Endothelial cell of umbilical vein (primary cell): ENCODE data around the gene LGALS4. TPM values are rescaled to one million over a fixed set of nuclear protein-coding genes. Genes with fewer than 3 reads are reported as not detected.
"Not testable (repeated sequence)": the region's sequence is repeated elsewhere in the genome, so short reads cannot be mapped to it uniquely, and the experiment has no call there.

ENCODE experiments used
- BruUV-seq: library from RNA; stranded (reverse); fragments of 400-500 nt; replicated peaks from 2 replicates; lab custom pipeline; 2021; lab: Mats Ljungman, UMichigan
- CTCF ChIA-PET: fragments of 300-600, 350-600 bp; sonication (Branson Sonifier 250); formaldehyde crosslinking; loops from one replicate; lab custom pipeline; 2021; ENCODE audit warnings: antibody characterized with exemption, inconsistent platforms; lab: Charles Lee
- POLR2A ChIA-PET: fragments of 300-600, 350-600 bp; sonication (Branson Sonifier 250); formaldehyde crosslinking; loops from one replicate; lab custom pipeline; 2021; ENCODE audit warnings: antibody characterized with exemption, inconsistent platforms; lab: Charles Lee
- DNase-seq: peaks from one replicate; pipeline ENCODE4 v3.0.0-alpha.2; 2011; ENCODE audit warnings: low read depth, low spot score
- FAIRE-seq: peaks from 2 replicates; lab custom pipeline; 2011; peaks lifted over from hg19 to GRCh38; lab: Jason Lieb, UNC
- H2AFZ ChIP-seq: 2 replicates; pipeline ENCODE4 v1.6.0; 2012; ENCODE audit warnings: low read depth, low read length, control low read depth, inconsistent platforms
- H3K27ac ChIP-seq: 2 replicates; pipeline ENCODE4 v1.5.1; 2011; ENCODE audit warnings: low read depth, mild to moderate bottlenecking, control low read depth, low read length, moderate library complexity; ENCODE audit not compliant: insufficient read depth
- H3K27me3 ChIP-seq, 2 experiments: 2 replicates each; pipeline versions ENCODE4 v1.6.0 to v1.6.1; 2011; ENCODE audit warnings: low read length in 2 of 2, mixed read lengths in 1 of 2; ENCODE audit not compliant: control insufficient read depth in 2 of 2, insufficient read depth in 2 of 2
- H3K36me3 ChIP-seq, 2 experiments: 2 replicates in 1 of 2; 3 replicates in 1 of 2; pipeline ENCODE4 v1.5.1; 2011; ENCODE audit warnings: low read length in 2 of 2, mild to moderate bottlenecking in 1 of 2, moderate library complexity in 1 of 2; ENCODE audit not compliant: control insufficient read depth in 2 of 2, insufficient read depth in 2 of 2; ENCODE audit errors: extremely low read depth in 1 of 2
- H3K4me1 ChIP-seq: 3 replicates; pipeline ENCODE4 v1.5.1; 2011; ENCODE audit warnings: mild to moderate bottlenecking, low read length; ENCODE audit not compliant: control insufficient read depth, insufficient read depth; ENCODE audit errors: extremely low read depth
- H3K4me2 ChIP-seq: 2 replicates; pipeline ENCODE4 v1.6.1; 2011; ENCODE audit warnings: low read length, control low read depth, mixed read lengths; ENCODE audit not compliant: insufficient read depth
- H3K4me3 ChIP-seq, 3 experiments: fragments of 200-600 bp in 1 of 3; sonication (generic), shearing (Covaris generic) in 1 of 3; replicated peaks in 1 of 3; 2 replicates each; pipeline ENCODE4 v1.5.1; 2011 to 2016; ENCODE audit warnings: control low read depth in 3 of 3, low read length in 3 of 3, mild to moderate bottlenecking in 2 of 3, inconsistent platforms in 1 of 3, low read depth in 1 of 3, moderate library complexity in 1 of 3; ENCODE audit not compliant: insufficient read depth in 1 of 3
- H3K79me2 ChIP-seq: 2 replicates; pipeline ENCODE4 v1.6.0; 2012; ENCODE audit warnings: low read length, inconsistent platforms; ENCODE audit not compliant: control insufficient read depth, insufficient read depth
- H3K9ac ChIP-seq: replicated peaks from 2 replicates; pipeline ENCODE3; 2011; ENCODE audit warnings: low read length, control low read depth; ENCODE audit not compliant: insufficient read depth; ENCODE audit errors: extremely low read depth
- H3K9me1 ChIP-seq: replicated peaks from 3 replicates; pipeline ENCODE4 v1.6.0; 2011; ENCODE audit warnings: mild to moderate bottlenecking, low read length; ENCODE audit not compliant: control insufficient read depth, insufficient read depth; ENCODE audit errors: extremely low read depth
- H3K9me3 ChIP-seq: replicated peaks from 2 replicates; pipeline ENCODE4 v1.5.1; 2012; ENCODE audit warnings: low read length, inconsistent platforms; ENCODE audit not compliant: control insufficient read depth, insufficient read depth
- H4K20me1 ChIP-seq: replicated peaks from 2 replicates; pipeline ENCODE3; 2011; ENCODE audit warnings: mild to moderate bottlenecking, low read length; ENCODE audit not compliant: control insufficient read depth, insufficient read depth; ENCODE audit errors: extremely low read depth
- CTCF ChIP-seq, 2 donors: IDR thresholded peaks; 1 replicate in 1 of 2; 2 replicates in 1 of 2; pipeline ENCODE4 v1.5.1; 2011; ENCODE audit warnings: low read length in 2 of 2, mild to moderate bottlenecking in 2 of 2, moderate library complexity in 2 of 2, control low read depth in 1 of 2, inconsistent platforms in 1 of 2, low read depth in 1 of 2; ENCODE audit not compliant: insufficient read depth in 1 of 2; ENCODE audit errors: extremely low read depth in 1 of 2
- EZH2 ChIP-seq: IDR thresholded peaks from 2 replicates; pipeline ENCODE4 v1.6.1; 2012; ENCODE audit warnings: borderline replicate concordance, low read depth, mild to moderate bottlenecking, moderate library complexity, low read length, inconsistent platforms; ENCODE audit not compliant: severe bottlenecking
- FOS ChIP-seq: IDR thresholded peaks from 2 replicates; pipeline ENCODE4 v1.6.1; 2011; ENCODE audit warnings: mild to moderate bottlenecking, low read length, moderate library complexity, borderline replicate concordance; ENCODE audit not compliant: insufficient read depth
- GATA2 ChIP-seq: IDR thresholded peaks from 2 replicates; pipeline ENCODE4 v1.7.0; 2011; ENCODE audit warnings: low read depth, mild to moderate bottlenecking, moderate library complexity, mixed read lengths, low read length; ENCODE audit not compliant: insufficient read length, insufficient read depth
- JUN ChIP-seq: IDR thresholded peaks from 2 replicates; pipeline ENCODE4 v1.6.1; 2011; ENCODE audit warnings: borderline replicate concordance, low read depth; ENCODE audit not compliant: insufficient read length, insufficient read depth
- MAX ChIP-seq: IDR thresholded peaks from 2 replicates; pipeline ENCODE4 v1.6.1; 2011; ENCODE audit not compliant: insufficient read depth, insufficient read length
- MYC ChIP-seq: IDR thresholded peaks from one replicate; pipeline ENCODE4 v1.6.1; 2011; ENCODE audit warnings: mild to moderate bottlenecking, low read depth, low read length
- POLR2A ChIP-seq: IDR thresholded peaks from 2 replicates; pipeline ENCODE4 v1.6.1; 2012; ENCODE audit warnings: low read depth, mild to moderate bottlenecking, control low read depth, low read length
- POLR2AphosphoS5 ChIP-seq: IDR thresholded peaks from 2 replicates; pipeline ENCODE4 v1.6.1; 2012; ENCODE audit warnings: low read depth, mild to moderate bottlenecking, control low read depth, low read length, moderate library complexity; ENCODE audit not compliant: insufficient read depth
- dilution Hi-C: fragments of 300-500 bp; cut with MboI; formaldehyde crosslinking; loops from one replicate; pipeline ENCODE4 v1.15.0; 2019; ENCODE audit warnings: low sequenced_read_pairs; ENCODE audit not compliant: extremely low pct_ligation_motif_present
- intact Hi-C: fragments of 100-400 bp; cut with micrococcal nuclease; formaldehyde crosslinking; loops from one replicate; pipeline ENCODE4 v1.10.0; 2022
- polyA plus RNA-seq, 4 experiments: library from polyadenylated mRNA; depleted of rRNA in 3 of 4; stranded (reverse) in 3 of 4; unstranded in 1 of 4; fragments of >200 nt; gene quantifications; 2 replicates each; pipeline versions ENCODE4 v1.2.1 to v1.2.3, GENCODE V29; 2011 to 2012; ENCODE audit warnings: missing spikeins in 1 of 4
- total RNA-seq: library from RNA; stranded (reverse); gene quantifications from 2 replicates; pipeline ENCODE4 v1.2.3, GENCODE V29; 2021

LGALS4 gene
- total and polyA plus RNA-seq, 2 donors (not counting 3 experiments of a cell fraction or from before 2014, with no cell fraction given) = 0.19 TPM; not detected in 1

GRCh38 chr19:38760805-38761517 lies 51.8 kb downstream of the LGALS4 start:
- CTCF ChIA-PET = interaction anchor here (0.9 to 1.8 kb wide), 4 partner anchors 9 to 358 kb away, joined by 3 to 8 read pairs (median 3); partner anchors contain the start of gene FAM98C
- DNase-seq, H3K4me1 ChIP-seq, BruUV-seq, H3K9me3 ChIP-seq, H3K4me2 ChIP-seq, H3K9ac ChIP-seq, H3K27me3 ChIP-seq, FAIRE-seq, H3K9me1 ChIP-seq, H2AFZ ChIP-seq, intact Hi-C loops, H3K27ac ChIP-seq, H3K36me3 ChIP-seq, H3K79me2 ChIP-seq, H3K4me3 ChIP-seq, H4K20me1 ChIP-seq, POLR2A ChIA-PET, dilution Hi-C loops: not testable (repeated sequence)

GRCh38 chr19:38759590-38760003 lies 53.1 kb downstream of the LGALS4 start:
- BruUV-seq = no TSS peak
- no peak overlapping the region for H2AFZ ChIP-seq
- H3K4me1 ChIP-seq = no peaks in the 10 kb centered on the region
- H3K4me3 ChIP-seq = no peak overlapping the region
- DNase-seq = no peak
- H3K9me3 ChIP-seq = no peaks in the 10 kb centered on the region
- no peaks in the 10 kb centered on the region for H3K79me2 ChIP-seq
- intact Hi-C loops (no loop called here), dilution Hi-C loops (no loop called here)
- H4K20me1 ChIP-seq = no peaks in the 10 kb centered on the region
- no peak overlapping the region for H3K4me2 ChIP-seq
- H3K9me1 ChIP-seq = no peaks in the 10 kb centered on the region
- TF ChIP-seq POLR2AphosphoS5 = no peak
- TF ChIP-seq MYC = no peak
- TF ChIP-seq GATA2 = no peak
- no peak for TF ChIP-seq EZH2
- TF ChIP-seq FOS = no peak
- no peak for TF ChIP-seq CTCF (IDR thresholded peaks at IDR 0.05; ENCODE audit: extremely low read depth in 1 of 2, insufficient read depth in 1 of 2, low read depth in 1 of 2, low read length in 2 of 2)
- no peak for TF ChIP-seq MAX
- TF ChIP-seq JUN = no peak
- TF ChIP-seq POLR2A = no peak
- no peak overlapping the region for H3K27ac ChIP-seq
- POLR2A ChIA-PET = no interaction called here
- CTCF ChIA-PET = no interaction called here
- H3K27me3 ChIP-seq = no peaks in the 10 kb centered on the region
- no peak for FAIRE-seq
- H3K9ac ChIP-seq = no peak overlapping the region
- no peaks in the 10 kb centered on the region for H3K36me3 ChIP-seq

GRCh38 chr19:38754196-38754595 lies 58.5 kb downstream of the LGALS4 start:
- dilution Hi-C loops, intact Hi-C loops: not testable (repeated sequence)

More at GRCh38 chr19:38754196-38754595, 58.5 kb downstream of the LGALS4 start:
- H3K27ac ChIP-seq, POLR2A ChIA-PET, H4K20me1 ChIP-seq, FAIRE-seq, H3K27me3 ChIP-seq, H3K79me2 ChIP-seq, H3K36me3 ChIP-seq, BruUV-seq, H3K4me2 ChIP-seq, H3K9me3 ChIP-seq, DNase-seq, CTCF ChIA-PET, H2AFZ ChIP-seq, H3K9me1 ChIP-seq, H3K9ac ChIP-seq, H3K4me3 ChIP-seq, H3K4me1 ChIP-seq: not testable (repeated sequence)
